Hematopoietic multipotent progenitor cell (in vitro differentiated cells): ENCODE data around the gene NLRP1. TPM values are rescaled to one million over a fixed set of nuclear protein-coding genes. Genes with fewer than 3 reads are reported as not detected.

Experiments
- DNase-seq, 3 donors: peaks; one replicate each; pipeline ENCODE4 v3.0.0-alpha.2; 2011 to 2015; ENCODE audit warnings: low read depth in 2 of 3, low spot score in 2 of 3
- total RNA-seq: library from RNA; depleted of rRNA; stranded (reverse); fragments of >200 nt; gene quantifications from one replicate; pipeline ENCODE4 v1.2.3, GENCODE V29; 2012

The NLRP1 gene
- 28.8 TPM for total RNA-seq

GRCh38 chr17:5584383-5585286 lies at the start of gene NLRP1:
Gene NLRP1 (minus strand): TSS chr17:5584509. CDS start chr17:5583957, 552 bp downstream.
- peak; percentile 78 to 97 (median 92) for DNase-seq

- no peak for DNase-seq
Measured at GRCh38 chr17:5631958-5632590, 47.8 kb upstream of the NLRP1 start.

GRCh38 chr17:5630434-5630833 lies 46.1 kb upstream of the NLRP1 start:
- no peak for DNase-seq

- no peak for DNase-seq
Measured at GRCh38 chr17:5629128-5629527, 44.8 kb upstream of the NLRP1 start.

- no peak for DNase-seq
Measured at GRCh38 chr17:5628262-5628661, 44.0 kb upstream of the NLRP1 start.

DNA sequence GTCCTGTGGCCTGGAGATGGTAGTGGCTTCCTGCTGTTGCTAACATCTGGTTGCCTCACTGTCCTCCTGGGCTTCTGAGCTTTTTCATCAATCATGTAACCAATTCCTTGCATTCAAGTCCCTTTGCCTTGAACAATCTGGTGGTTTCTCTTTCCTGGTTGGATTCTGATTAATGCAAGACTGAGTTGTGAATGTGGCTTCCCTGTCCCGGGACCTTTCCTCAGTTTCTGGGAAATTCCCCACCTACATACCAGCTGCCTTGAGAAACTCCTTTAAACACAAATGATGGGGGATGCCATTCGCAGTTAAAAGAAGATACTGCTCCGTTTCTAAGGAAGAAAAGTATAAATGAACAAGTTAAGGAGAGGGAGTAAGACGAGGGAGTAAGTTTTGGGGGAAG lies 39.9 kb upstream of the NLRP1 start:
- DNase-seq: no peak

- DNase-seq: no peak
Measured at GRCh38 chr17:5621729-5622128, 37.4 kb upstream of the NLRP1 start.

- no peak for DNase-seq
Measured at GRCh38 chr17:5621026-5621425, 36.7 kb upstream of the NLRP1 start.

DNA sequence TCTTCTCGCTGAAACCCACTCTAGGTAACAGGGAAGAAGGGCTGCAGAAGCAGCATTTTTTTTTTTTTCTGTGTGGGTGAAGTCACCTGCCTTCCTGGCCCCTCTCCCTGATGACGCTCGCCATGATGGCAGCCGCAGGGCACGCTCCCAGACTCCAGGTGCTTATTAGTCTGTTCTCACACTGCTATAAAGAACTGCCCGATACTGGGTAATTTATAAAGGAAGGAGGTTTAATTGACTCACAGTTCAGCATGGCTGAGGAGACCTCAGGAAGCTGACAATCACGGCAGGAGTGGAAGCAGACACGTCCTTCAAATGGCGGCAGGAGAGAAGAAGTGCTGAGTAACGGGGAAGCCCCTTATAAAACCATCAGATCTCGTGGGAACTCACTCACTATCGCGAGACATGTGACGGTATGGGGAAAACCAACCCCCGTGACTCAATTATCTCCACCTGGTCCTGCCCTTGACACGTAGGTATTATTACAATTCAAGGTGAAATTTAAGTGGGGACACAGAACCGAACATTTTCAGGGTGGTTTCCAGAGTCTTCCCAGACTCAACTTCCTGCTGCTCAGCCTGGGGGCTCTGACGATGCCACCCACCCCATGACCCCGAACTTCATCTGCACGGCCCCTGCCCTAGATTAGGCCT lies 34.9 kb upstream of the NLRP1 start:
- no peak for DNase-seq

DNA sequence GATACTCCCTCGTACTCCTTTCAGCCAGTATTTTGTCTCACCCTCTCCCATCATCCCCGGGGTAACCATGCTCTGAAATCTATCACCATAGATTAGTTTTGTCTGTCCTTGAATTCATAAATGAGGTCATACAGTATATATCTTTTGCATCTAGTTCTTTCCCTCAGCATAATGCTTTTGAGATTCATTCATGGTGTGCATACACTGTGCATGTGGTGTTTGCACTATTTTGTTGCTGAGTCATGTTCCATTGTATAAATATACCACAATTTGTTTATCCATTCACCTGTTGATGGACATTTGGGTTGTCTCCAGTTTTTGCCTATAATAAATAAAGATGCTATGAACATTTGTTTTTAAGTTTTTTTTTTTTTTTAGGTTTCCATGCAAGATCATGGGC lies 34.2 kb upstream of the NLRP1 start:
- no peak for DNase-seq

DNA sequence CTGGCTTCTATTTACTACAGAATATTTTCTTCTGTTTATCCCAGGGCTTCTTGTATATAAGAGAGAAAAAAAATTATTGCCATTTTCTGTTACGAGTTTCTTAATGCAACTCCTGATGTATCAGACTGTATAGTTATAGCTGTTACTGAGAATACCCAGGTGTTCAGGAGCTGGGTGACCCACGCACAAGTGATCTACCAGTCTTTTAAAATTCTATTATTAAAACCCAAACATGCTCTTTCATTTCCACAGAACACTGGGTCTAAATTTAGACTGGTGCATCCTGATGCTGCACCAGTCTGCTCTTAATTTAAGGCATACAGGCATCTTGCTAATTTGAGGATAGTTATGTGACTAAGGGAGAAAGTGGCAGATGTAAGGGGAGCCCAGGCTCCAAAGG lies 31.2 kb upstream of the NLRP1 start:
- DNase-seq: no peak

- peak in 2 of 3 donors; percentile 29 to 66 for DNase-seq
Measured at GRCh38 chr17:5610956-5611355, 26.6 kb upstream of the NLRP1 start.

DNA sequence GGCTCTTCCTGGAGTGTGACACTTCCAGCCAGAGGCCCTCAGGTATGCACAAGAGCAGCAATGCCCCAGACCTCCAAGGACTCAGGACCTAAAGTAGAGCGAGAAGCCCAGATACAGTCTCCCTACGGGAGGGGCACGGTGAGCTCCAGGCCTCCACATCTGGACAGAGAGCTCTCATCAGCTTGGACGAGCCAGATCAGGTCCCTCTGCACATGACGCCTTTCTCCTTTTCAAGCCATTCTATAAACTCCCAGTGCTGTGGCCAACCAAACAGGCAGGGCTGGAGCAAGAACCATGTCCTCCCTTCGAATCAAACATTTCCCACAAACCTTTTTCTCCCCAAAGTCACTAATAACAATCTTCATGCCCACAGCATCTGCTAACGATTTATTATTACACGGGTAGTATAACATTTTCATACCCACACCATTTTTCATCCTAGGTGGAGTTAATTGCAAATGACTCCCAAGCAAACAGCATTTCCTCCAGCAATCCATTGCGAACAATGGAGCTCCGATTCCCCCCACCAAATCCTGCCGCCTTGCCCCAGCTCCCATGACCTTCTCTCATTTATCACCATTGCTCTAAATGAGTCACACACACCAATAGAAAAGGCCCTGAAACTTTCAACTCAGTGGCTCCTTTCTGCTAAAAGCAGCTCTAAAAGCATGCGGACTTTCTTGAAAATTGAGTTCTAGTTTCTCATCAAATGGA lies 24.2 kb upstream of the NLRP1 start:
- no peak for DNase-seq

DNA sequence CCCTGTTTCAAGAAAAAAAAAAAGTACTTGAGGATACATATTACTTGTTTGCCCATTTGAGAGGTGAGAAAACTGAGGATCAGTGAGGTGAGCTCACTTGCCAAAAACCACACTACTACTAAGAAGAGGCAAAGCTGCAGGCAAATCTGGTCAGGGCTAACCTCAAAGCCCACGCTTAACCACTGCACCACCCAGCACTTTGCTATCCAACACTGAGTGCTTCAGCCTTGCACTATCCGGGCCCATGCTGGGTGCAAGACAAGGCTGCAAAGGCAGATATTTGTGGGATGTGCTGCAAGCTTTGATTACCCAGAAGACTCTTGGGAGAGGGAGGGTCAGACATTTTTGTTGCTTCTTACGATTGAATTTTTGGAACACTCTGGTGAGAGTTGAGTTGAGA lies 23.6 kb upstream of the NLRP1 start:
- DNase-seq: no peak

DNA sequence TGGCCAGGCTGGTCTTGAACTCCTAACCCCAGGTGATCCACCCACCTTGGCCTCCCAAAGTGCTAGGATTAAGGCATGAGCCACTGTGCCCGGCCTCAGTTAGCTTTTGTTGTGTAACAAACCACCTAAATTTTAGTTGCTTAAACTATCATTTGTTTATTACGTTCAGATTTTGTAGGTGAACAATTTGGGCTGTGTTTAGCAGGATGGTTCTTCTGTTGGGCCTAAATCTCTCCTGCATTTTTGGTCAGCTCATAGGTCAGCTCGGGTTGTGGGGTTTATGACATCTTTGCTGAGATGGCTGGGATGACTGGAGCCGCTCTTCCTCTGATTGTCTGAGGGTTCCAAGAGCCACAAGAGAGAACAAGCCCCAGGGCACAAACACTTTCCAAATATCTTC lies 21.1 kb upstream of the NLRP1 start:
- no peak for DNase-seq

DNA sequence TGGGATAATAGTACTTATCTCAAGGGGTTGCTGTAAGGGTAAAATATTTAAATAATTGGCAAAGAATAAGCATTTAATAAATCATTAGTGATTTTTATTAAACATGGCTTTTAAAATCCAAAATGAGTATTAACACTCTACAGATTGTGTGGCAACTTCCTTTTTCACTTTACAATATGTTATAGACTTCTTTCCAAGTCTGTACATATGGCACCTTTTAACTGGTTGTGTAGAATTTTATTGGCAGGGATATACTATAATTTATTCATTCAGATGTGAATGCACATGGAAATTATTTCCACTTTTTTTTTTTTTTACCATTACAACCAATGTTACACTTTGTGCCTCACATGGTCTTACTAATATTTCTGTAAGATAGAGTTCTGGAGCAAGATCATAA lies 15.7 kb upstream of the NLRP1 start:
- no peak for DNase-seq

DNA sequence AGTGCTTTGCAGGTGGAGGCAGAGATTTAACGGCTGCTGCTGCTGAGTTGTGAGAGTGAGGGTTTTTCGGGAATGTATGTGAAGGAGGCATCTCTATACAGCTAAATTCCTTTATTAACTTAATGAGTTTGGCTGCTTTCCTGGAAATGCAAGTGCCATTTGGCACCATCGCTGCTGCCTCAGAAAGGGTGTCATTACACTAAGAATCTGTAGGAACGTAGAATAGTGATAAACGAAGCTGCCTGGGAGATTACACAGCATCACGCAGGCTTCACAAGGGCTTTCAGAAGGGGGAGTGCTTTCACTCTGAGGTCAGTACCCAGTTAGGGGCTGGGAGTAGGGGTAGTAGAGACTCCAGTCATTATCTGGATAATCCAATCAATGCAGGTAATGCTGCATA lies 14.1 kb upstream of the NLRP1 start:
- DNase-seq: no peak

DNA sequence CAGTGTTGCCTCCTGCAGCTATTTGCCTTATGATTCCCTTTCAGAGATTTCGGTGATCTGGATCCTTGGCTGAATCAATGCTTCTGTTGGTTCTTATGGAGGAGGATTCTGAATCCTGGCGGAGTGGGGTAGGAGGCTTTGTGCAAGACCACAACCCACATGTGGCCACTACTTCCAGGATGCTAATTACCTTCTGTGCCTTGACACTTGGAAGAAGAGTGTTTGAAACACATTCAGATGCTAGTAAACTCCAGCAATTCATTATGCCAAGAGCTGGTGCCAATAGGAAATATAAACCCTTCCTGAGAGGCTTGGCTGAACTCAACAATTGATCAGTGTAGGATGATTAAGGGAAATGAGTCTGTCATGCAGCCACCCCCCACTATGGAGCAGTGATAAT lies 12.1 kb upstream of the NLRP1 start:
- DNase-seq: no peak

GRCh38 chr17:5595831-5596230 lies 11.5 kb upstream of the NLRP1 start:
- no peak for DNase-seq

DNA sequence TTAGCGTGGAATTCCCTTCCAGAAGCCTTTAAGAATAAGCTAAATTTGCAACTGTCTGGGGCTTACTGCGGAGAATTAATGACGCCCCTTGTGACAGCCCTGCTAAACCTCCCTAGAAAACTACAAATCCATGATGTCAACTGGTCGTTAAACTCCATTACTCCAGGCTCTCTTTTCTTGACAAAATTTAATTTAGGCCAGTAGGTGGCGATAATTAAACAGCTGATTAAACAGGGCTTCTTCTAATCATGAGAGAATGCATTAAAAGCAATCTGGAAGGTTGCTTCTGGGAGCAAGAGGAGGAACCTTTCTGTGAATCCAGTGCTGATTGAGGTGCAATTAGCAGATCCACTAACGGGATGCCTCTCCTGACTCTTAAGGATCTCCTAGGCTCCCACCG lies 8.1 kb upstream of the NLRP1 start:
- peak in 2 of 3 donors; percentile 34 to 79 for DNase-seq

DNA sequence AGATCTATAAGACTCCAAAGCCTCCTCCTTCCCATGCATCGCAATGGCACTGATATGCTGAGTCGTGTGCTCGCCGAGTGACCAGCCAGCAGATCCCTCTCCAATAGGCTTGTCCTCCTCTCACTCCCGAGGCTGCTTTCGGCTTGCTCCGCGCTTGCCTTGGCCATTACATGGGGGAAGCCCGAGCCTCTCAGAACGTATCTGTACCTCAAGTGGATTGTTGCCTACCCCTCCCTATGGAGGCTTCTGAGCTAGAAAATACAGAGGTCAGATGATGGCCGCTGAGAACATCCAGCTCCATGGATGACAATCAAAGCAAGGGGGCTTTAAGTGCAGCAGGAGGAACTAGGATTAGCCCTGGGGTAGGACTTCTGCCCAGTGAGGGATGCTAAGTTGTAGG lies 7.7 kb upstream of the NLRP1 start:
- DNase-seq: no peak
